Loucy (cell line): ENCODE measurements around the gene KIZ.

Source experiments
- CTCF ChIP-seq: fragments of 200-600 bp; sonication (generic); conservative IDR thresholded peaks from 2 replicates; pipeline ENCODE4 v1.5.1; 2014; ENCODE audit warnings: mild to moderate bottlenecking, antibody characterized with exemption, low read length
- EZH2phosphoT487 ChIP-seq: fragments of 200-600 bp; IDR thresholded peaks from 2 replicates; pipeline ENCODE4 v1.6.1; 2018; ENCODE audit warnings: antibody characterized with exemption, mild to moderate bottlenecking, moderate library complexity, borderline replicate concordance

GRCh38 chr20:21106171-21107017 lies 19.5 kb upstream of the KIZ start, which contains the start of gene LINC00237:
- TF ChIP-seq CTCF (no peak), EZH2phosphoT487 (no peak)
